ENCODE measurements around the gene KATNIP.
A peak's percentile ranks its signal among the peaks of the same experiment; 100 is the strongest.
"Not testable (repeated sequence)": the region's sequence is repeated elsewhere in the genome, so short reads cannot be mapped to it uniquely, and the experiment has no call there.

Gene KATNIP

GRCh38 chr16:27564224-27564623 lies 14.3 kb downstream of the KATNIP start:
- no peak overlapping the region for H3K4me2 ChIP-seq (ENCODE audit: low read length)
- H3K9ac ChIP-seq (ENCODE audit: low read depth, low read length), result no peak overlapping the region
- no peaks in the 10 kb centered on the region for H3K9me3 ChIP-seq (replicated peaks; ENCODE audit: low read length)
- H3K36me3 ChIP-seq (ENCODE audit: insufficient read depth, low read length), result no peaks in the 10 kb centered on the region
- peaks cover 12% of the 10 kb centered on the region for H3K4me1 ChIP-seq (ENCODE audit: control insufficient read depth, insufficient read depth, low read length)
- H3K27me3 ChIP-seq (ENCODE audit: control insufficient read depth, insufficient read depth, low read length), result no peaks in the 10 kb centered on the region
- H3K4me3 ChIP-seq (ENCODE audit: low read length), result no peak overlapping the region

- H3K9me3 ChIP-seq (replicated peaks; ENCODE audit: low read length), result no peaks in the 10 kb centered on the region
- no peaks in the 10 kb centered on the region for H3K36me3 ChIP-seq (ENCODE audit: insufficient read depth, low read length)
- H3K4me2 ChIP-seq (ENCODE audit: low read length), result no peak overlapping the region
- peaks cover 13% of the 10 kb centered on the region for H3K4me1 ChIP-seq (ENCODE audit: control insufficient read depth, insufficient read depth, low read length)
- no peak overlapping the region for H3K9ac ChIP-seq (ENCODE audit: low read depth, low read length)
- no peaks in the 10 kb centered on the region for H3K27me3 ChIP-seq (ENCODE audit: control insufficient read depth, insufficient read depth, low read length)
- no peak overlapping the region for H3K4me3 ChIP-seq (ENCODE audit: low read length)
These were observed 16.5 kb downstream of the KATNIP start for GRCh38 chr16:27566417-27566816.

GRCh38 chr16:27568077-27568476 lies 18.1 kb downstream of the KATNIP start:
- H3K4me1 ChIP-seq (ENCODE audit: control insufficient read depth, insufficient read depth, low read length), result peaks cover 26% of the 10 kb centered on the region
- H3K4me2 ChIP-seq (ENCODE audit: low read length), result no peak overlapping the region
- H3K9me3 ChIP-seq (replicated peaks; ENCODE audit: low read length), result no peaks in the 10 kb centered on the region
- H3K9ac ChIP-seq (ENCODE audit: low read depth, low read length), result no peak overlapping the region
- H3K27me3 ChIP-seq (ENCODE audit: control insufficient read depth, insufficient read depth, low read length), result no peaks in the 10 kb centered on the region
- no peak overlapping the region for H3K4me3 ChIP-seq (ENCODE audit: low read length)
- no peaks in the 10 kb centered on the region for H3K36me3 ChIP-seq (ENCODE audit: insufficient read depth, low read length)

- H3K4me2 ChIP-seq (ENCODE audit: low read length); H3K4me3 ChIP-seq (ENCODE audit: low read length); H3K36me3 ChIP-seq (ENCODE audit: insufficient read depth, low read length); H3K27me3 ChIP-seq (ENCODE audit: control insufficient read depth, insufficient read depth, low read length); H3K9me3 ChIP-seq (replicated peaks; ENCODE audit: low read length); H3K9ac ChIP-seq (ENCODE audit: low read depth, low read length): not testable (repeated sequence)
- peaks cover 24% of the 10 kb centered on the region for H3K4me1 ChIP-seq (ENCODE audit: control insufficient read depth, insufficient read depth, low read length)
These were observed 21.0 kb downstream of the KATNIP start for GRCh38 chr16:27570986-27571385.

GRCh38 chr16:27571433-27572326 lies 21.7 kb downstream of the KATNIP start:
- H3K4me2 ChIP-seq (ENCODE audit: low read length), result no peak overlapping the region
- peaks cover 8% of the 10 kb centered on the region for H3K36me3 ChIP-seq (ENCODE audit: insufficient read depth, low read length)
- H3K4me3 ChIP-seq (ENCODE audit: low read length), result no peak overlapping the region
- H3K4me1 ChIP-seq (ENCODE audit: control insufficient read depth, insufficient read depth, low read length), result peaks cover 23% of the 10 kb centered on the region
- no peaks in the 10 kb centered on the region for H3K27me3 ChIP-seq (ENCODE audit: control insufficient read depth, insufficient read depth, low read length)
- H3K9me3 ChIP-seq (replicated peaks; ENCODE audit: low read length), result no peaks in the 10 kb centered on the region
- no peak overlapping the region for H3K9ac ChIP-seq (ENCODE audit: low read depth, low read length)

GRCh38 chr16:27572711-27573110 lies 22.8 kb downstream of the KATNIP start:
- no peak overlapping the region for H3K4me3 ChIP-seq (ENCODE audit: low read length)
- H3K9me3 ChIP-seq (replicated peaks; ENCODE audit: low read length), result no peaks in the 10 kb centered on the region
- H3K36me3 ChIP-seq (ENCODE audit: insufficient read depth, low read length), result peaks cover 8% of the 10 kb centered on the region
- no peak overlapping the region for H3K4me2 ChIP-seq (ENCODE audit: low read length)
- peaks cover 21% of the 10 kb centered on the region for H3K4me1 ChIP-seq (ENCODE audit: control insufficient read depth, insufficient read depth, low read length)
- H3K27me3 ChIP-seq (ENCODE audit: control insufficient read depth, insufficient read depth, low read length), result no peaks in the 10 kb centered on the region
- no peak overlapping the region for H3K9ac ChIP-seq (ENCODE audit: low read depth, low read length)

- no peak overlapping the region for H3K4me3 ChIP-seq (ENCODE audit: low read length)
- no peaks in the 10 kb centered on the region for H3K27me3 ChIP-seq (ENCODE audit: control insufficient read depth, insufficient read depth, low read length)
- peaks cover 13% of the 10 kb centered on the region for H3K36me3 ChIP-seq (ENCODE audit: insufficient read depth, low read length)
- H3K4me2 ChIP-seq (ENCODE audit: low read length), result no peak overlapping the region
- H3K9ac ChIP-seq (ENCODE audit: low read depth, low read length), result no peak overlapping the region
- H3K9me3 ChIP-seq (replicated peaks; ENCODE audit: low read length), result no peaks in the 10 kb centered on the region
- peaks cover 26% of the 10 kb centered on the region for H3K4me1 ChIP-seq (ENCODE audit: control insufficient read depth, insufficient read depth, low read length)
These were observed 26.8 kb downstream of the KATNIP start for GRCh38 chr16:27576729-27577128.

GRCh38 chr16:27579087-27579980 lies 29.4 kb downstream of the KATNIP start:
- peaks cover 13% of the 10 kb centered on the region for H3K36me3 ChIP-seq (ENCODE audit: insufficient read depth, low read length)
- no peaks in the 10 kb centered on the region for H3K9me3 ChIP-seq (replicated peaks; ENCODE audit: low read length)
- H3K4me1 ChIP-seq (ENCODE audit: control insufficient read depth, insufficient read depth, low read length), result peaks cover 16% of the 10 kb centered on the region
- H3K27me3 ChIP-seq (ENCODE audit: control insufficient read depth, insufficient read depth, low read length), result no peaks in the 10 kb centered on the region
- peak overlapping the region; percentile 32 for H3K4me2 ChIP-seq (ENCODE audit: low read length)
- no peak overlapping the region for H3K9ac ChIP-seq (ENCODE audit: low read depth, low read length)
- H3K4me3 ChIP-seq (ENCODE audit: low read length), result no peak overlapping the region

- Histone ChIP-seq H3K27me3 (ENCODE audit: control insufficient read depth, insufficient read depth, low read length) (no peaks in the 10 kb centered on the region), H3K4me1 (ENCODE audit: control insufficient read depth, insufficient read depth, low read length) (peaks cover 16% of the 10 kb centered on the region), H3K4me2 (ENCODE audit: low read length) (no peak overlapping the region), H3K4me3 (ENCODE audit: low read length) (no peak overlapping the region), H3K36me3 (ENCODE audit: insufficient read depth, low read length) (peaks cover 5% of the 10 kb centered on the region), H3K9ac (ENCODE audit: low read depth, low read length) (no peak overlapping the region), H3K9me3 (replicated peaks; ENCODE audit: low read length) (no peaks in the 10 kb centered on the region)
These were observed 32.9 kb downstream of the KATNIP start for GRCh38 chr16:27582883-27583282.

- Histone ChIP-seq H3K4me1 (ENCODE audit: control insufficient read depth, insufficient read depth, low read length) (peaks cover 11% of the 10 kb centered on the region), H3K9me3 (replicated peaks; ENCODE audit: low read length) (no peaks in the 10 kb centered on the region), H3K9ac (ENCODE audit: low read depth, low read length) (no peak overlapping the region), H3K4me2 (ENCODE audit: low read length) (no peak overlapping the region), H3K36me3 (ENCODE audit: insufficient read depth, low read length) (peaks cover 5% of the 10 kb centered on the region), H3K4me3 (ENCODE audit: low read length) (no peak overlapping the region), H3K27me3 (ENCODE audit: control insufficient read depth, insufficient read depth, low read length) (no peaks in the 10 kb centered on the region)
These were observed 33.7 kb downstream of the KATNIP start for GRCh38 chr16:27583634-27584033.

GRCh38 chr16:27585200-27585599 lies 35.3 kb downstream of the KATNIP start:
- Histone ChIP-seq H3K27me3 (ENCODE audit: control insufficient read depth, insufficient read depth, low read length) (no peaks in the 10 kb centered on the region), H3K4me3 (ENCODE audit: low read length) (no peak overlapping the region), H3K9me3 (replicated peaks; ENCODE audit: low read length) (no peaks in the 10 kb centered on the region), H3K9ac (ENCODE audit: low read depth, low read length) (no peak overlapping the region), H3K4me1 (ENCODE audit: control insufficient read depth, insufficient read depth, low read length) (no peaks in the 10 kb centered on the region), H3K4me2 (ENCODE audit: low read length) (no peak overlapping the region), H3K36me3 (ENCODE audit: insufficient read depth, low read length) (peaks cover 3% of the 10 kb centered on the region)

Measured in skeletal muscle satellite cell (primary cell).